M059J (cell line): ENCODE results near the gene HMGCLL1. TPM values are rescaled to one million over a fixed set of nuclear protein-coding genes. Genes with fewer than 3 reads are reported as not detected.

Source experiments
- DNase-seq: peaks from one replicate; pipeline ENCODE4 v3.0.0-alpha.2; 2012; ENCODE audit warnings: low read depth
- total RNA-seq: library from RNA; depleted of rRNA; stranded (reverse); fragments of >200 nt; shearing (Covaris generic); gene quantifications from 2 replicates; pipeline ENCODE4 v1.2.3, GENCODE V29; 2014

The HMGCLL1 gene
- total RNA-seq, 1 experiment from 2014 or later: 0.20 TPM

DNA sequence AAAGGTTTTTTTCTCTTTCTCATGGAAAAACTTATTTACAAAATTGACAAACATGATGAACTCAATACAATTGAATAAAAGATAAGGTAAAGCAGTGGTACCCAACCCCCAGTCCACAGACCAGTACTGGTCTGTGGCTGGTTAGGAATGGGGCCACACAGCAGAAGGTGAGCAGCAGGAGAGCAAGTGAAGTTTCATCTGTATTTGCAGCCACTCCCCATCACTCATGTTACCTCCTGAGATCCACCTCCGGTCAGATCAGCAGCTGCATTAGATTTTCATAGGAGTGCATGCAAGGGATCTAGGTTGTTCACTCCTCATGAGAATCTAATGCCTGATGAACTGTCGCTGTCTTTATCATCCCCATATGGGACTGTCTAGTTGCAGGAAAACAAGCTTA lies 47.5 kb downstream of the HMGCLL1 start:
- DNase-seq: no peak

DNA sequence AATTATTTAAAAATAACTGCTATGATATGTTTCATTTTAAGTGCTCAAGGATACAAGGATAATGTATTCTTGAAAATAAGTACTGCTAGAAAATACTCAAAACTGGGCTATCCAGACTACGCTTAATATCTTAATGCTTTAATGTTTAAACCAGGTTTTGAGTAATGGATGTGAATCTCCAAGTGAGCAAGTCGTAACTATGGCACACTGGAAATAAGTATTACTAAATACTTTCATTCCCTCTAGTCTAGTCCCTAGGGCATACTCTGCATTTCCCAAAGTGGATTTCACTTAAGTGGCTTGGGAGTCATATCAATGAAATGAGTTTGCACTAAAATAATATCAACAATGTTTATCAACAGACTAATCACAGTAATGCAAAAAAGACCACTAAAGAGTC lies 48.1 kb downstream of the HMGCLL1 start:
- no peak for DNase-seq

DNA sequence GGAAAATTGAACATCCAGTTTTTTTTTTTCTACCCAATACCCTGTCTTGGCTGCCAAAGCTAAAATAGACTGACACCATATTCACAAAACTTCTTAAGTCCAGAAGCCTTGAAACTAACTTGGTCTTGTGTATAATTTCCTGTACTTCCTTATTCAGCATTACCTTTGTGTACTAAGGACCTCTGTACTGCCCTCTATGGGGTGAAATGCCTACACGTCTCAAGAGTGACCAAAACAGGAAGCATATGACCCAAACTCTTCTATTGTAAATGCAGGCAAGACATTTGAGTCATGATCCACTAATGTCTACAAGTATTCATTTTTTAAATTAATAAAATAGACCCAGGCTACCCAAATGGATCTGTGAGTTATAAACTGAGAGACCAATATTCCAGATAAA lies 50.4 kb downstream of the HMGCLL1 start:
- DNase-seq: peak; percentile 59

DNA sequence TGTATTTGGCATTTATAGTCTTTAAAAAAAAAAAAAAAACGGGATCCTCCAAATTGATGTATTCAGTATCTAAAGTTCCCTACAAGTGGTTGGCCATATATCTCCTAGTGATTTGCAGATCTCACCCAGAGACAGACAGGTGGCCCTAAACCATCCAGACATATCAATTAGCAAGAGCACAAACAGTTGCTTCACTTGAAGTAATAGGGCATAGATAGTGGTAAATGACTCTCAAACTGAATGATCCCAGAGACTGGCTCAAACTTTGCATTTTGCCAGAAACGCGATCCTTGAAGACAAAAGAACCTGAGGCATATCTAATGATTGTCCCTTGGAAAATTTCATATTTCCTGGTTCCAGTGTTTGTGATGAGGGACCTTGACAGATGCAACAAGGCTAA lies 54.6 kb downstream of the HMGCLL1 start:
- DNase-seq: no peak

DNA sequence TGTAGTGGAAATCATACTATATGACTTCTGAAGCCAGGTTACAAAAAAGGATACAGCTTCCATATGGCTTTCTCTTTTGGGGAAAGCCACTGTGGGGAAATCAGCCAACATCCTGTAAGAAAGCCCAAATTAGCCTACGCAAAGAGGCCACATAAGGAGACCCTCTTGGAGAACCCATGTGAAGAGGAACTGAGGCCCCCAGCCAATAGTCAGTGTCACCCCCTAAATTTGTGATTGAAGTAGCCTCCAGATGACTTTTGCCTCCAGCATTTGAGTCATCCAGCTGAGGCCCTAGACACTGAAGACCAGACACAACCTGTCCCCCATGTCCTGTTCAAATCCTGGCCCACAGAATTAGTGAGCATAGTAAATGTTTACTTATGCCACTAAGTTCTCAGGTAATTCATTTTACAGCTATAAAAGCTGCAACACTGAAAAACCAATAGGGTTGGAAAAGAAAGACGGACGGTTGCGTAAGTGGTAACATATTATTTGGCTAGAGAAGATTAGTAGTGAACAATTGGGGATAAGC lies 60.4 kb downstream of the HMGCLL1 start:
- DNase-seq: no peak

DNA sequence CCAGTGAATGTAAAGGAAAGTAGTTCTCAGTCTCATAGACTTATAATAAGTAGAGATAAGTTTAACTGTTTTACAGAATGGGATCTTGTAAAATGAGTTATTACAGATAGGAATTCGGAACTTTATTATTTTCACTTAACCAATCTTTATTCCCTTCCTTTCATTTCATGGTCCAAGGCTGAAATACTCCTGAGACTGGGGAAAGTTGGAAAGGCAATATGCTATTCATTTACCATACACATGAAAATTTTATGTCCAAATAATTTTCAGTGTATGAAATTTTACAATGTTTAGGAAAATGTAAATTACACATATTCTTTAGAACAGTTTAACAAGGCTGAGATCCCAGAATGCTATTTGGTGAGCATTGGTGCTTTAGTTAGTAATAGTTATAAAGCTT lies 62.3 kb downstream of the HMGCLL1 start:
- DNase-seq: no peak

DNA sequence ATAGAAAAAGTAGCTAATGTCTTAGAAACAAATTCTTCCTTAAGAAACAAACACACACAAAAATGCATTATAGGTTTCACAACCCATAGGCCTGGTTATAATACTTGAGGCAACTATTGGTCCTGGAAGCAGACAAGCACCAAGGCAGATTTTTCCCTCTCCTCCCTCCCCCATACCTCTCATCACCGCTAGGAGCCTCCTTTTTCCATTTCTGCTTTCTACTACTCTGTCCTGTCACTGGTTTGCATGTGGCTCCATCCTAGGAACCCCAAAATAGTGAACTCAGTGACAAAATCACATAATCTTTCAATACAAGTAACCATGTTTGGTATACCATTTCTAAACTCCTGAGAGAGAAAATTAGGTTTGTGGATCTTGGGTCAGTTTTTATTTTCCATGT lies 66.1 kb downstream of the HMGCLL1 start:
- DNase-seq: peak; percentile 4

DNA sequence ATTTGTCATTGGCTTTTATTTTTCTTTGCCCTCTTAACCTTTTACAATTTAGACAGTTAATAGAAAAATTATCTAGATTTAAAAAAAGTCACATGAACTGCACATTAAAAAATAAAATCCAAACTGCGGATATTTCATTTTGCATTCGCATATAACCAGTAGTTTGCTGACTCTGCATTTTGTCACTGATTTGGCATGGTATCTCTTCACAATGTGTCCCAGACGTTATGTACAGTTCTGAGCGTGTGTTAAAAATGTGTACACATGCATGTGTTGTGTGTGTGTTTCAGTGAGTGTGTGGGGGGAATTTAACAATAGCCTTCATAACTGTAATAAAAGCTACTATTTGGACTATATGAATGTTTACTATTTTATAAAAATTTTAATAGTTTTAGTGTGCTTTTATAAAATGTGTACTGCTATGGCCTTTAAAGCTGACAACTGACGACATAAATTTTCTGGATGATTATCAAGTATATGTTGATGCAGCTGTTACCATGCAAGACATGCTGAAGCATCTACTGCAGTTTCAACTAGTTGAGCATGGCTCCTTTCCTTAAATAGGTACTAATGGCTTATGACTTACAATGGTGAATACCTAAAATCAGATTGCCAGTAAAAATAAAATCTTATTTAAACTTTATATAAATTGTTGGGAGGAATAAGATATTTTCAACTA lies 67.7 kb downstream of the HMGCLL1 start:
- DNase-seq: no peak

DNA sequence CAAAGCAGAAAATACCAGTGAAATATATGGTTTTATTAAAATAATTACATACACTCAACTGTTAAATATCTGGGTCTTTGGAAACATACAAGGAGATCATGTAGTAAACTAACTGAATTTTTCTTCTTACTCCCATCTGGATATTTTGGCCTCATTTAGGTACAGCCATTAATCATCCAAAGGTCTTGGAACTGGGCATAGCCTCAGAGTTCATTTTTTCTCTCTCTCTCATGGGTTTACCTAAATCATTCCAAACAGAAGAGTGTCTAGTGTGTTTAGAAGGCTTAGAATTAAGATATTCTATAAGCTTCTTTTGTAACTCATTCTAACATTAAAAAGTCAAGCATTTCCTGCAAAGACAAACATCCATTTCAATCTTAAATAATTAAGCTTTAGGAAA lies 79.4 kb downstream of the HMGCLL1 start:
- no peak for DNase-seq

DNA sequence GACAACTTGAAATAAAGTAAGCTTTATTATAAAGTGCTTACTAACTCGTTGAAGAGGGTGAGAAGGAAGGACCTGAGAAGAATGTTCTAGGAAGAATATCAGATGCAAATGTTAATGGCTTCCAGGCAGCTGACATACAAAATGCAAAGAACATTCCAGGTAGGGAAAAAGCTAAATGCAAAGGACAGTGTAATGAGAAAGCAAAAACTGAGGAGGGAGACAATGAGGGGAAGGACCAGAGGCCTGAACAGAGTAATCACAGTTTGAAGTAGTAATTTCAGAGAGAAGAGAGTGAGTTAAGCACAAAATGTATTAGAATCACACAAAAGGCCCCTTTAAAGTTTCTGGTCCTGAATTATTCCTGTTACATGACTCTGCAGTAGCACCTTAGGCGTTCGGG lies 81.3 kb downstream of the HMGCLL1 start:
- no peak for DNase-seq

DNA sequence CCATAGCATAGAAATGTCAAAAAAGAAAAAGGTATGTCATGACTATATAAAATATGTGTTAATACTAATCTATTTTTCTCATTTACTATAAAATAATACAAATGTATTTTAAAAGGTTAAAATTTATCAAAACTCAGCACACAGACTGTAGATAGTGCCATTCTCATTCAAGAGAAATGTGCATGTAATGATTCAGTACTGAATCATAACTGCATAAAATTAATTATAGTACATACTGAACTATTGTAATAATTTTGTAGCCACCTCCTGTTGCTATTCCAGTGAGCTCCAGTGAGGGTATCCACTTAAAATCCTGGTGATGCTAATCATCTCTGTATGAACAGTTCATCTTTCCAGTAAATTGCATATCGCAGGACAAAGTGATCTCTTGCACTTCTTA lies 82.8 kb downstream of the HMGCLL1 start:
- no peak for DNase-seq

DNA sequence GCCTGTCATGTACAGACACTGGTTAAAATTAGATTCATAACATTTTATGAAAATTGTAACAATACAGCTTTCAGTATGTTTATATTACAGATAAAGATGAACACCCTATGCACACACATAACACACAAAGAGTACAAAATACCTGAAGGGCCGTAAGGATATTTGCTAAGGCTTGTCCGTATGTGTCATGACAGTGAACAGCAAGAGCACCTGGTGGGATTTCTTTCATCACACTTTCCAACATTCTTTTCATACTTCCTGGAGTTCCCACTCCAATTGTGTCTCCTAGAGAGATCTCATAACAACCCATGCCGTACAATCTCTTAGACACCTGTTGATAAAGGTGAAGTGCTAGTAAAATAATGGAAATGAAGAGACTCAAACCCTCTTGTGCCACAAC lies 83.7 kb downstream of the HMGCLL1 start:
- DNase-seq: no peak

DNA sequence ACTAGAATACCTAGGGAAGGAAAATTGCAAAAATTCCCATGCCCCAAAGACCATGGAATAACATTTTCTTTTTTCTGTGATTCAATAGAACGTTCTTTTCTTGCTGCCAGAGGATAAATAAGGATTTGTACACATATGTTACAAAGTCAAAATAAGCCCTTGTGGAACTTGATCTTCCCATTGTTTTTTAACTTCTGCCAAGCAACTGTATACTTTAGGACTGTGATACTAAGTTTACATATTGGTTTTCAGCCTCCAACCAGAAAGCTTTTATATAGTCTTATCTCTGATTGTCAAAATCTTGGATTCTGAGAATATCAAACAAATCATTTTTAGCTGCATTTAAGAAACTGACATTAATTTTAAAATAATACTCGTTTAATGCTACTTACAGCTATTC lies 84.6 kb downstream of the HMGCLL1 start:
- DNase-seq: no peak

DNA sequence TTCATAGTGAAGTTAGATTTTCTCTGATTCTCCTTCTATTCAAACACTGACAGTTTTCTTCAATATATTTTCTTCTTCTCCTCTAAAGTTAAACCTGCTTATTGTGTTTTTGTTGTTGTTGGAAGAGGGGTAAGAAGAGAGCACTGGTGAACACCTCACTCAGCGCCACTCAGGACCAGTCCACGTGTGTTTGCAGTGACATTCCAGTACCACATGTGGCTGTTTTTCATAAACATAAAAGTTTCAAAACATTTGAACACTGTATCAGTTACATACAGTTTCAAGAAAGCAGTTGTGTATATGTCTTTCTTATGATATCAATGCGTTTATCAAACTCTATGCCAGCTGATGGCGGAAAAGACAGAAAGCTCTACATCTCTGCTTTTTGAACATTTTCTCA lies 86.7 kb downstream of the HMGCLL1 start:
- DNase-seq: no peak

DNA sequence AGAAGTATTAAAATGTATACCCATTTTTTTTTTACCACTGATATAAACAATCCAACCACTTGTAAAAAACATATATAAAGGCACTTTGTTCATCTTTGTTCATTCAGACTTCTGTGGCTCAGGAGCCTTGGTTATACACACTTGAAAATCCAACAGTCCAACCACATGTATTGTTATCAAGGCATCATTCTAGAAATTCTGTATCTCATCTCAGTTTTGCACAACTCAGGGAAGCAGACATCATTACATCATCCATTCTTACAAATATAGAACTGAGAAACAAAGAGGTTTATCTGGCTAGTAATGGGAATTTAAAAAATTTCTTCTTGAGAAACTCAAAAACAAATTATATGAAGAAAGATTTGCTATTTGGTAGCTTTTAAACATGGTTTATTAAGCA lies 88.1 kb downstream of the HMGCLL1 start:
- DNase-seq: no peak

DNA sequence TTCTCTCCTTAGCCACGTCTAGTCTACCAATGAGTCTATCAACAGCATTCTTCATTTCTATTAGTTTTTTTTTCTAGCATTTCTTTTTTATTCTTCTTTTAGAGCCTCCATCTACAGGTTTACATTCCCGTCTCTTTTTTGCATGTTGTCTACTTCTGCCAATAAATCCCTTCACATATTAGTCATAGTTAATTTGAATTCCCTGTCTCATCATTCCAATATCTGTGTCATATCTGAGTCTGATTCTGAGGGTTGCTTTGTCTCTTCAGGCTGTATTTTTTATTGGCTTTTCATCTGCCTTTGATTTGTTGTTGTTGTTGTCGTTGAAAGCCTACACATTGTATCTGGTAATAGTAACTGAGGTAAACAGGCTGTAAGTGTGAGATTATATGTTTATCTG lies 104.6 kb downstream of the HMGCLL1 start:
- DNase-seq: peak; percentile 47

DNA sequence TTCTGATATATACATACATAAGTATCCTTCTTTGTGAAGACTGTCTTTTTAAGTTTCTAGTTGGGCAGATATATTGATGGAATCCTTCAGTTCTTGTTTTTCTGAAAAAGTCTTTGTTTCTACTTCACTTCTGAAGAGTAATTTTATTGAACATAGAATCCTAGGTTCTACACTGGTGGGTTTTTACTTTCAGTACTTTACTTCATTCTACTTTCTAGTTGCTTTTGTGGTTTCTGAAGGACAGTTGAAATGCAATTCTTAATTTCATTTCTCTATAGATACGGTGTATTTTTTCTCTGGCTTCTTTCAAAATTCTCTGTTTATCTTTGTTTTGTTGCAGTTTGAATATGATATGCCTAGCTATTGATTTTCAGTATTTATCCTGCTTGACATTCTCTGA lies 105.3 kb downstream of the HMGCLL1 start:
- DNase-seq: no peak

DNA sequence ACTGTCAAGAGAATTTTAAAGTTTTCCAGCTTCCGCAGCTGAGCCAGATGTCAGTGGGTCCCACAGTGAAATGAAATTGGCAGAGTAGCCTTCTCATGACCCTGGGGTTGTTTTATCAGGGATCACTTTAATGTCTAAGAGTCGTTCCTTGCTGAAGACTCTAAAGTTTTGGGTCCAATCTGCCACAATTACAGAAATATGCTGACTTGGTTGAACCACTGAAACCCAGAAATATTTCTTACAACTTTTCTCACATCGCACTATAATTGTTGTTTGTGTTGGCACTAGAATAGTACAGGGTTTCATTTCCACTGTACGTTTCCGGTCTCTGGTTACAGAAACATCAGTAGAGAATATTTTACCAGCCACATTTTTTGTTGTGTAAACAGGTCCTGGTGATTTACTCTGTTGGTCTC lies 109.0 kb downstream of the HMGCLL1 start:
- peak; percentile 26 for DNase-seq

DNA sequence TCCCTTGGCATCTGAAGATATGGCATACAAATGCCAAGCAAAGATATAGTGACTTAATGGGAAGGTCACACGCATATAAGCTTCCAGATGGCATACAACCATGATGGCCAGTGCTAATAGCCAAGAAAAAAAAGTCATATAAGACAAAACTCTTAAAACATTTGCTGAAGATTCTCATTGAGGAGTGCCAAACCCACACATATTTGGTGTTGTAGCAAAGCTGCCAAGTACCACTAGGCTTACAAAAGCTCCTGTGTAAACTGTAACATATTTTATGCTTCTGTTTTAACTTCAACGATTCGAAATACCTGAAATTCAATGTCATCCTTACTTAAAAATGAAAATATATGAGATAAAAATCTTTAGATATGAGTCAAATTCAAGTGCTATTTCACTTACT lies 123.0 kb downstream of the HMGCLL1 start:
- DNase-seq: no peak

DNA sequence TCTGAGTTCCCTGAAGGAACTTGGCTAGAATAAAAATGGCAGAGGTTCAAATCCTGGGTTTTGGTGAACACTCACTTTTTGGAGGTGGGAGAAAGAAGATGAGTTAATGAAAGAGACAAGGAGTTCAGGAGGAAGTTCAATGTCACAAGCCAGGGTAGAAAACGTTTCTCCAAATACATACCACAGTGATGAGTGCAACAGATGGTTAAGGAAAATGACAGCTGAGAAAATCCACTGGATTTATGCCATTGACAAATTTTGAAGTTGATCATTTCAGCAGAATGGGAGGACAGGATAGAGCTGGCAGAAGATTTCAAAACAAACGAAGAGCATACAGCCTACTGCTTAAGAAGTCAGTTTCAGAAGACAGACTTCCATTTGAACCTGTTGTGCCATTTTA lies 129.0 kb downstream of the HMGCLL1 start:
- peak; percentile 43 for DNase-seq

DNA sequence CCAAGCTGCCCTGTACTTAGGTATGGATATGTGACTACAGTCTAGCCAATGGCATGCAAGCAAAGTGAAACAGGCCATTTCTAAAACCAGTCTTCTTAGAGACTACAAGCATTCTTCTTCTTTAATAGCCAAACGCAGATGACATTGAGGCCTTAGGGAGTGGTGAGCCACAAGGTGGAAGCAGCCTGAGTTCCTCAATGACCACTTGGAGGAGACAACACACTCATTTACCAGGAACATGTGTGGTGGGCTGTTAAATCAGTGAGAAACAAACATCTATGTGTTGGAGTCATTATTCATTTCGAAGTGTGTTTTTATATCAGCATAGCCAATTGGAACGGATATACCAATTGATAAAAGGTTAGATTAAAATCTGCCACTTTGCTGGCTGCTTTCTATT lies 129.8 kb downstream of the HMGCLL1 start:
- DNase-seq: peak; percentile 43

DNA sequence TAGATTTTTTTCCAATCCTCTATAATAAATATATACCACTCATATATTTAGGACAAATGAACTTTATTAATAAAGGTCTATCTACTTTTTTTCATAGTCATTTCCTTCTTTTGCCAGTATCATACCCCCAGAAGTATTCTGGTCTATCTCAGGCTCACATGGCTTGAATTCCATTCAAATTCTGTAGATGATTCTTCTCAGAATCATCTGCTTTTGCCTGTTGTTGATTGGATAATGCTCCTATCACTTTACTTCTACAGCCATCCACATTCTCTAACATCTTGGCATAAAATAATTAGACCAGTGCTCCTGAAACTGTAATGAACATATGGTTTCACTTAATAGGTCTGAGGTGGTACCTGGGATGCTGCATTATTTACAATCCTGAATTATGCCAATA lies 130.5 kb downstream of the HMGCLL1 start:
- no peak for DNase-seq

DNA sequence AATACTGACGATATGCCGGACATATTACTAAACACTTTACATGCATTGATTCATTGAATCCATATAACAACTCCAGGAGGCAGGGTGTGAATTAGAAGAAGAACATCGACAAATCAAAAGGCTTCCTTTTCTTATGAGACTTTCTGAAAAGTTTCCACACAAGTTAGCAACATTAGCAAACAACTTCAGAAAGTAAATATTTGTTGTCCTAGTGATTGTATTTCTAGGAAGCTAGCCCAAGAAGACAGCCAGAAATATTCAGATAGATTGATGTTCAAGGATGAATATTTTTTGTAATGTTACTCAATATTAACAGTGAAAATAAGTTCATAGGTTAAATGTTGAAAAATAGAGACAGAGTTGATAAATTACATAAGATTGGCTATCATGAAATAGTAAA lies 131.1 kb downstream of the HMGCLL1 start:
- DNase-seq: no peak

DNA sequence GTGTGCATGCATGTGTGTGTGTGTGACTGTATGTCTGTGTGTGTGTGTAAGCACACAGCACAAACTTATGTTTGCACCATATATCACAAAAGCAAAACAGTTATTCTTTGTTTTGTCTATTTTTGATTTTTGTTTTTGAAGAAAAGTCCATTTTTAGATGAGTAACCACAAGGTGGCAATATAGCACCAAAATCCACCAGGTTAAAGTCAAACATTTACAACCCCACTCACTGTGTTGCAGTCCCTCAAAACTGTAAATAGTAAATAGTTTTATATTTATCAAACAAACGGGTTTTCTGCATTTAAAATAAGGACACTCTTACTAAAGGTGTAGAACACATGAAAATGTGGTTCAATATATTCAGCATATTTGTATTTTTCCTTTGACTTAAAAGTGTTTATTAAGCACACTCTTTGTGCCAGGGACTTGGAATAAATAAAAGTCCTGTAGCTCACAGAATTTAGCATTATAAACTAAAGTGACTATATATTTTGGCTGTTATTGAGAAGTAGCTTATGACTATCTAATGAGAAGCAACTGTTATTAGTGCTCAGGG lies 133.3 kb downstream of the HMGCLL1 start:
- peak; percentile 51 for DNase-seq
